ENCODE results near the gene SMIM35. TPM values are rescaled to one million over a fixed set of nuclear protein-coding genes. Genes with fewer than 3 reads are reported as not detected.
"Not testable (repeated sequence)": the region's sequence is repeated elsewhere in the genome, so short reads cannot be mapped to it uniquely, and the experiment has no call there.

The SMIM35 gene
- total RNA-seq, 1 experiment from 2014 or later: not detected

DNA sequence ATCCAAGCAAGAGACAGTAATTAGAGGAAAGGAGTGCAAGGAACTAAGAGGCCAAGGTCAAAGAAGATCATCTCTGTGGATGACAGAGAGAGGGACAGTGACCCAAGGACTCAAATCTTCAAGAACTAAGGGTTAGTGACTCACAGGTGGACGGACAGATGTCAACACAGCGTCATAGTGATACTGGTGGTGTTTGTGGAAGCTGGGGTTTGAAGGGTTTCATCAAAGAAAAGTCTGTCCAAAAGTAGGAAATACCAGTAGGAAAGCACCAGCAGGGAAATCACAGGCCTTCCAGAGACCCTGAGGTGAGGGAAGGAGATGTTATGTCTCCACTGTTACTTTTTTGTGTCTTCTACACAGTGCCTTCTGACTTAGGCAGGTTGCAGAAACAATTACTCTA is 68.4 kb downstream of the SMIM35 start:
- Histone ChIP-seq H3K36me3 (replicated peaks; ENCODE audit: control insufficient read depth, insufficient read depth, low read length) (no peaks in the 10 kb centered on the region), H3K4me3 (ENCODE audit: insufficient read depth, low read depth, low read length) (no peak overlapping the region), H3K27me3 (ENCODE audit: control insufficient read depth, insufficient read depth, low read length) (no peaks in the 10 kb centered on the region)
- DNase-seq: no peak

DNA sequence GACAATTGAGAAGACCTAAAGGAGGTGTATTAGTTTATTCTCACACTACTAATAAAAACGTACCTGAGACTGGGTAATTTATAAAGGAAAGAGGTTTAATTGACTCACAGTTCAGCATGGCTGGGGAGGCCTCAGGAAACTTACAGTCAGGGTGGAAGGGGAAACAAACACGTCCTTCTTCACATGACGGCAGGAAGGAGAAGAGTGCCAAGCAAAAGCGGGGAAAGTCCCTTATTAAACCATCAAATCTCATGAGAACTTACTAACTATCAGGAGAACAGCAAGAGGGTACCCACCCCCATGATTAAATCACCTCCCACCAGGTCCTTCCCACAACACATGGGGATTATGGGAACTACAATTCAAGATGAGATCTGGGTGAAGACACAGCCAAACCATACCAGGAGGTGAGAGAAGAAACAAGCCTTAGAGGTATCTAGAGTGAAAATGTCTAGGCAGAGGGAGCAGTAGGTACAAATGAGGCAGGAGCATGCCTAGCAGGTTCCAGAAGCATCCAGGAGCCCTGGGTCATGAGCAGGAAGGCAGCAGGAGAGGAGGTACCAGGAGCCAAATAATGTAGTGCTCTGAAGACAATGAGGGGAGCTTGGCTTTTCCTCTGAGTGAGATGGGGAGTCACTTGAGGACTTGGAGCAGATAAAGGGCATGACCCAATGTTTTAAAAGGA is 69.0 kb downstream of the SMIM35 start:
- Histone ChIP-seq H3K36me3 (replicated peaks; ENCODE audit: control insufficient read depth, insufficient read depth, low read length) (no peaks in the 10 kb centered on the region), H3K4me3 (ENCODE audit: insufficient read depth, low read depth, low read length) (no peak overlapping the region), H3K27me3 (ENCODE audit: control insufficient read depth, insufficient read depth, low read length) (no peaks in the 10 kb centered on the region)
- no peak for DNase-seq

- Histone ChIP-seq H3K4me3 (ENCODE audit: insufficient read depth, low read depth, low read length) (no peak overlapping the region), H3K36me3 (replicated peaks; ENCODE audit: control insufficient read depth, insufficient read depth, low read length) (no peaks in the 10 kb centered on the region), H3K27me3 (ENCODE audit: control insufficient read depth, insufficient read depth, low read length) (no peaks in the 10 kb centered on the region)
- no peak for DNase-seq
Measured at GRCh38 chr11:118017111-118017510, 69.7 kb downstream of the SMIM35 start.

DNA sequence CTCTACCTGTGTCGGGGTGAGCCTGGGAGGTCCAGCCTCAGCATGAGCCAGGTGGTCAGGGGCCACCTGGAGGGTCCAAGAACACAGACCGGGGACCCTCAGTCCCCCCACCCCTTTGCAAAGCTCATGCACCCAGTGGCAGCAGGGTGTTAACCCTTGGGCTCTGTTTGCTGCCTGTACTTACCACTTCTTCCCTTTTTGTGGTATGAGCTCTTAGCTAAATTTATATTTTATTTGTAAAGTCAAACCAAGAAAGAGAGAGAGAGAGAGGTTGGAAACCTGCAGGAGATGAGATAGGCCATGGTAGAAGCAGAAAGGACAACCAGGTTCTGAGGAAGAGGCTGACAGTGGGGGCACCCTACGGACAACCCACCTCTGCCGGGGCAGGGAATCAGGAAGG is 70.7 kb downstream of the SMIM35 start:
- no peak for DNase-seq
- no peak overlapping the region for H3K4me3 ChIP-seq (ENCODE audit: insufficient read depth, low read depth, low read length)
- no peaks in the 10 kb centered on the region for H3K27me3 ChIP-seq (ENCODE audit: control insufficient read depth, insufficient read depth, low read length)
- no peaks in the 10 kb centered on the region for H3K36me3 ChIP-seq (replicated peaks; ENCODE audit: control insufficient read depth, insufficient read depth, low read length)

DNA sequence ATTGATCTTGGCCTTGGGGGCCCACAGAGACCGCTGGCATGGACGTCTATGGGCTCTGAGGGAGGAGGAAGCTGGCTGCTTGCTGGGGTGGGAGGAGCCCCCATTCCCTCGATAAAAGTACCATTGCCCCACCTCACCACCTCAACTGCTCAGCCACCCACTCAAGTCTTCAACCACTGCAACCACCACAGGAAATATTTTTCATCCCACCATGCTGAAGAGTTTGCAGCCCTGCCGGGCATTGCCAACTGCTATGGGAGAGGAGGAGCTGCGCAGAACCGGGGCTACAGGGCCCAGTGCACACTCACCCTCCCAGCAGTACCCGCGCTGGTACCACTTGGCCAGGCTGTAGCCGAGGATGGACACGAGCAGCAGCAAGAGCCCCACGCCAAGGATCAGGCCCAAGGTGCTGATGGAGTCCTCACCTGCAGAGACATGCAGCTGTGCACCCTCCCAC is 71.3 kb downstream of the SMIM35 start:
- Histone ChIP-seq H3K27me3 (ENCODE audit: control insufficient read depth, insufficient read depth, low read length) (no peaks in the 10 kb centered on the region), H3K36me3 (replicated peaks; ENCODE audit: control insufficient read depth, insufficient read depth, low read length) (no peaks in the 10 kb centered on the region), H3K4me3 (ENCODE audit: insufficient read depth, low read depth, low read length) (no peak overlapping the region)
- DNase-seq: no peak

- DNase-seq: no peak
- Histone ChIP-seq H3K36me3 (replicated peaks; ENCODE audit: control insufficient read depth, insufficient read depth, low read length) (no peaks in the 10 kb centered on the region), H3K4me3 (ENCODE audit: insufficient read depth, low read depth, low read length) (no peak overlapping the region), H3K27me3 (ENCODE audit: control insufficient read depth, insufficient read depth, low read length) (no peaks in the 10 kb centered on the region)
Measured at GRCh38 chr11:118014022-118014421, 72.7 kb downstream of the SMIM35 start.

GRCh38 chr11:118012083-118012669 is 74.6 kb downstream of the SMIM35 start:
- Histone ChIP-seq H3K27me3 (ENCODE audit: control insufficient read depth, insufficient read depth, low read length) (no peaks in the 10 kb centered on the region), H3K36me3 (replicated peaks; ENCODE audit: control insufficient read depth, insufficient read depth, low read length) (no peaks in the 10 kb centered on the region), H3K4me3 (ENCODE audit: insufficient read depth, low read depth, low read length) (no peak overlapping the region)
- DNase-seq: no peak

DNA sequence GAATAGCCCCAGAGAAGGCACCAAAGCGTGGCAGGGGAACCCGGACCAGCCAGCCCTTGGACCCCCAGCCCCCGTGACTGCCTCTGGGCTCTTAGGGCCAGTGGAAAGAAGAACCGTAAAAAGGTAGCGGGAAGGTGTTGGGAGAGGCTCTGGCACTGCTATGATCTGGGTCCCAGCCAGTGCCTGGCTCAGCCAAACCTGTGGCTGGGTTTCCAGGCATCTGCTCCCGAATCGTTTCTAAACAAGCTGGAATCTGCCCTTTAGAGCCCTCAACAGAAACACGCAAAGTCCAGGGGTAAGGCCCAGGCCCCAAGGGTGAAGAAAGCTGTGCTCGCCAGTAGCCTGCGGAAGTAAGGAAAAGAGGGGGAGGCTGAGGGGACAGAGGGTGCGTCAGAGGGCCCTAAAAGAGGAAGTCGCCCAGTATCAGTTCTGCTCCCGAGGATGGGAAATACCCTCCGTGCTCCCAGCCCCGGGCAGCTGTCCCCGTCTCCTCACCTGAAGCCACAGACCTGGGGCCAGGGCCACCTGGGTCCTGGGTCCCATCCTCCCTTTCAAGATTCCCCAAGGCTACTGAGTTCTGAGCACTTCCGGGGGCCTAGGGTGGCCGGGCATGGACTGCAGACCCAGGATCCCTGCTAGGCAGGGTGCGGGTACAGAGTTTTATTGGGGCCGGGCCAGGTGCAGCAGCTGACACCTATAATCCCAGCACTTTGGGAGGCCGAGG is 75.9 kb downstream of the SMIM35 start:
- Histone ChIP-seq H3K4me3 (ENCODE audit: insufficient read depth, low read depth, low read length) (no peak overlapping the region), H3K27me3 (ENCODE audit: control insufficient read depth, insufficient read depth, low read length) (no peaks in the 10 kb centered on the region), H3K36me3 (replicated peaks; ENCODE audit: control insufficient read depth, insufficient read depth, low read length) (no peaks in the 10 kb centered on the region)
- no peak for DNase-seq

- Histone ChIP-seq H3K4me3 (ENCODE audit: insufficient read depth, low read depth, low read length) (no peak overlapping the region), H3K36me3 (replicated peaks; ENCODE audit: control insufficient read depth, insufficient read depth, low read length) (no peaks in the 10 kb centered on the region), H3K27me3 (ENCODE audit: control insufficient read depth, insufficient read depth, low read length) (no peaks in the 10 kb centered on the region)
- no peak for DNase-seq
Measured at GRCh38 chr11:118009864-118010737, 76.7 kb downstream of the SMIM35 start.

GRCh38 chr11:118008271-118008911 is 78.4 kb downstream of the SMIM35 start:
- H3K4me3 ChIP-seq (ENCODE audit: insufficient read depth, low read depth, low read length): no peak overlapping the region
- no peaks in the 10 kb centered on the region for H3K27me3 ChIP-seq (ENCODE audit: control insufficient read depth, insufficient read depth, low read length)
- DNase-seq: no peak
- H3K36me3 ChIP-seq (replicated peaks; ENCODE audit: control insufficient read depth, insufficient read depth, low read length): no peaks in the 10 kb centered on the region

DNA sequence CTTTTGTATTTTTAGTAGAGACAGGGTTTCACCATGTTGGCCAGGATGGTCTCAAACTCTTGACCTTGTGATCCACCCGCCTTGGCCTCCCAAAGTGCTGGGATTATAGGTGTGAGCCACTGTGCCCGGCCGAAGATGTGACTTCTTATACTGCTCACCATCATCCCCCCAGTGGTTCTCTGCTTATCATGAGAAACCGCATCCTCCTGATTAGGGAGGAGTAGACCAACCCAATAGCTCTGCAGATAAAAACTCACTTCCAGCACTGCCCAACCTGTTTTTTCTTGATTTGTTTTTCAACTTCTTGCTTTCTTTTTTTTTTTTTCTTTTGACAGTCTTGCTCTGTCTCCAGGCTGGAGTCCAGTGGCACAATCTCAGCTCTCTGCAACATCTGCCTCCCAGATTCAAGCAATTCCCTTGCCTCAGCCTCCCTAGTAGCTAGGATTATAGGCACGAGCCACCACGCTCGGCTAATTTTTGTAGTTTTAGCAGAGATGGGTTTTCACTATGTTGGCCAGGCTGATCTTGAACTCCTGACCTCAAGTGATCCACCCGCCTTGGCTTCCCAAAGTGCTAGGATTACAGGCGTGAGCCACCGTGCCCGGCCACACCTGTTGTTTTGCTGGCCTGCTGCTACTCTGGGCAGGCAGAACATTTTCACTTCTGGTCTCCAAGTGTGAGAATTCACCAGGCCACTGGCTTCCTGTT is 79.0 kb downstream of the SMIM35 start:
- not testable (repeated sequence) for H3K36me3 ChIP-seq (replicated peaks; ENCODE audit: control insufficient read depth, insufficient read depth, low read length); DNase-seq; H3K27me3 ChIP-seq (ENCODE audit: control insufficient read depth, insufficient read depth, low read length); H3K4me3 ChIP-seq (ENCODE audit: insufficient read depth, low read depth, low read length)

- no peaks in the 10 kb centered on the region for H3K27me3 ChIP-seq (ENCODE audit: control insufficient read depth, insufficient read depth, low read length)
- DNase-seq: peak; percentile 5
- no peaks in the 10 kb centered on the region for H3K36me3 ChIP-seq (replicated peaks; ENCODE audit: control insufficient read depth, insufficient read depth, low read length)
- no peak overlapping the region for H3K4me3 ChIP-seq (ENCODE audit: insufficient read depth, low read depth, low read length)
Measured at GRCh38 chr11:118007040-118007439, 79.7 kb downstream of the SMIM35 start.

DNA sequence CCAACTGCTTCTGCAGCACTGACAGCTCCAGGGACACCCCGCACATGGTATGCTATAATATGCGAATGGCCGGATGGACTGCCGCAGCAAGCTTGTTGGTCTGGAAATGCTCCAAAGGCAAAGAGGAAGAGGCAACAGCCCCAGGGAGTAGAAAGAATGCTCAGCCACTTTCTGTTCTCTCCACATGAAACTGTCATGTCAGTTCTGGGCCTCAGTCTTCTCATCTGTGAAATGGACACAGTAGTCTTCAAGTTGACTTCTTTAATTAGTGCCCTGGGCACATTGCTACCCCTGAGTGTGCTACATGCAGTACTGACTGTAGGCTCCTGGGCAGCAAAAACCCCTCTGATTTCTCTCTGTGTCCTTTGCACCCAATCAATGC is 80.6 kb downstream of the SMIM35 start:
- Histone ChIP-seq H3K4me3 (ENCODE audit: insufficient read depth, low read depth, low read length) (no peak overlapping the region), H3K36me3 (replicated peaks; ENCODE audit: control insufficient read depth, insufficient read depth, low read length) (no peaks in the 10 kb centered on the region), H3K27me3 (ENCODE audit: control insufficient read depth, insufficient read depth, low read length) (no peaks in the 10 kb centered on the region)
- DNase-seq: peak; percentile 4

Data from H7 (cell line).